Measurements from ENCODE around the gene NAV2. TPM values are rescaled to one million over a fixed set of nuclear protein-coding genes. Genes with fewer than 3 reads are reported as not detected.
"Not testable (repeated sequence)": the region's sequence is repeated elsewhere in the genome, so short reads cannot be mapped to it uniquely, and the experiment has no call there.

The NAV2 gene
- total RNA-seq, 2 experiments from 2014 or later, result 2.9 to 4.1 TPM

DNA sequence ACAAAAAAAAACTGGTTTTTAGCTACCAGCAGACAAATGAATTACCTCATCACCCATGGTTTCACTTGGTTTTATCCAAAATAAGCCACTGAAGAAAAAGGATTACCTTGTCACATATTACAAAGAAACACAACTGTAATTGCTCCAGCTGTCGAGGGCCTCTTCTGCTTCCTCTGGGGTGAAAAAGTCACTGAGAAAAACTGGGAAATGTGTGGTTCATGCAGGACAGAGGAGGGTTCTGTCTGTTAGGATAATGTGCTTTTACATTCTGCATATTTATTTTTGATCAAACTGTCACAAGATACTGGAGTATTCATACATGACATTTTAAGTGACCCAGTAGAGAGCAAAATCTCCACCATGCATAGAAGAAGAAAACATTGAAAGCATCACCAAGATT, 211.7 kb downstream of the NAV2 start:
- no peaks in the 10 kb centered on the region for H3K4me1 Mint-ChIP-seq
- no peak for ATAC-seq (ENCODE audit: low read depth)
- no peak overlapping the region for H3K27ac Mint-ChIP-seq
- H3K9me3 Mint-ChIP-seq, result no peaks in the 10 kb centered on the region
- no peak for DNase-seq
- no peak overlapping the region for H3K4me3 Mint-ChIP-seq
- no peaks in the 10 kb centered on the region for H3K36me3 Mint-ChIP-seq
- POLR2A ChIA-PET, result no interaction called here
- H3K27me3 Mint-ChIP-seq, result peaks cover 20% of the 10 kb centered on the region

DNA sequence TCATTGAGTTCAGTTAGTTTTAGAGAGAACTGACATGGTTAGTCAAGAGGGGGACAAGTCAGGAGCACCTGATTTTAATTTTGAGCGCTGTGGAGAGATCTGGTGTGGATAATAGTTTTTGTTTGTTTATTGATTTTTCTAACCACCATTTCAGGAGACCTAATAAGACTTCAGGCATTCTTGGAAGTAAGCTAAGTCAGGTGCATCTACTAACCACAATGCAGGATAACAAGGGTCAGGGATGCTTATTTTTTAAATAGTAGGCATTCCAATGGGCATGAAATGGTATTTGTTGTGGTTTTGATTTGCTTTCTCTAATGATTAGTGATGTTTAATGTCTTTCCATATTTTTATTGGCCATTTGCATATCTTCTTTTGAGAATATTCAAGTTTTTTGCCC, 212.1 kb downstream of the NAV2 start:
- no peaks in the 10 kb centered on the region for H3K4me1 Mint-ChIP-seq
- H3K27ac Mint-ChIP-seq, result no peak overlapping the region
- ATAC-seq (ENCODE audit: low read depth) (no peak), DNase-seq (no peak)
- no peaks in the 10 kb centered on the region for H3K9me3 Mint-ChIP-seq
- H3K4me3 Mint-ChIP-seq, result no peak overlapping the region
- POLR2A ChIA-PET, result no interaction called here
- H3K27me3 Mint-ChIP-seq, result peaks cover 20% of the 10 kb centered on the region
- no peaks in the 10 kb centered on the region for H3K36me3 Mint-ChIP-seq

DNA sequence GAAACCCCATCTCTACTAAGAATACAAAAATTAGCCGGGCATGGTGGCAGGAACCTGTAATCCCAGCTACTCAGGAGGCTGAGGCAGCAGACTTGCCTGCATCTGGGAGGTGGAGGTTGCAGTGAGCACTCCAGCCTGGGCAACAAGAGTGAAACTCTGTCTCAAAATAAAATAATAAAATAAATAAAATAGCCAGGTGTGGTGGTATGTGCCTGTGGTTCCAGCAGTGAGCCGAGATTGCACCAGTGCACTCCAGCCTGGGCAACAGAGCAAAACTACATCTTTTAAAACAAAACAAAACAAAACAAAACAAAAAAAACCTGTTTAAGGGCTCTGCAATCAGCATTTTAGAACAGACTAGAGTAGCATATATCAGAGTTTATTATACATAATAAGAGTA, 214.8 kb downstream of the NAV2 start:
- POLR2A ChIA-PET; H3K27ac Mint-ChIP-seq; H3K4me1 Mint-ChIP-seq; H3K36me3 Mint-ChIP-seq; ATAC-seq (ENCODE audit: low read depth); DNase-seq; H3K4me3 Mint-ChIP-seq; H3K9me3 Mint-ChIP-seq: not testable (repeated sequence)
- peaks cover 21% of the 10 kb centered on the region for H3K27me3 Mint-ChIP-seq

DNA sequence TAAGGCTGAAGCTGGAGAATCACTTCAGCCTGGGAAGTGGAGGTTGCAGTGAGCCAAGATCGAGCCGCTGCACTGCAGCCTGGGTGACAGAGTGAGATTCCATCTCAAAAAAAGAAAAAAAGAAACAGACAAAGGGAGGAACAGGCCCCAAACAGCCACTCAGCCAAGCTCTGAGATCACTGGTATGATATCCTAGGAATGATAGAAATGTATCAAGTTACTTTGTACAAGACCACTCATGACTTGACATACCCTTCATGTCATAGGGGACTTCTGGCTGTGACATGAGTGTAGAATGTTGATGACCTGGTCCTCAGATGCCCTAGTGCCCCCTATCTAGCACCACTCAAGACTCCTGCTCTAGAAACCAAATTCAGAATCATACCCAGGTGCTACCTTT, 216.5 kb downstream of the NAV2 start:
- H3K4me1 Mint-ChIP-seq, result no peaks in the 10 kb centered on the region
- no peak overlapping the region for H3K27ac Mint-ChIP-seq
- H3K27me3 Mint-ChIP-seq, result peaks cover 10% of the 10 kb centered on the region
- no peak for ATAC-seq (ENCODE audit: low read depth)
- H3K36me3 Mint-ChIP-seq, result no peaks in the 10 kb centered on the region
- H3K9me3 Mint-ChIP-seq, result no peaks in the 10 kb centered on the region
- no peak for DNase-seq
- POLR2A ChIA-PET, result no interaction called here
- H3K4me3 Mint-ChIP-seq, result no peak overlapping the region

DNA sequence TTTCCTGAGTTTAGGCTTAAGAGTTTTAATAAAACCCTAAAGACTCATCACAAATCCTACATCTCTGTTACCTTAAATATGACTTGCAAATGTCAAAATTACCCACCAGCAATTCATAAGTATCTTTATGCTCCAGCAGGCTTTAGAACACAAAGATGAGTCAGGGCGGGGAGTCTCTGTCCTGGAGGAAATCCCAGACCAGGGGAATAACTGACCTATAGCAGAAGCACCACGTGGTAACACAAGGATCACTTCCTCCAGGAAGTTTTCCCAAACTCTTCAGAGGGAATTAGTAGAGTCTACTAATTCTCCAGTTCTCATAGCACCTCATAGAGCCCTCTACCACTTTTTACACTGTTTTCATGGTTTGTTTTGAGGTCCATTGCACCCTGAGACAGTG, 217.0 kb downstream of the NAV2 start:
- H3K9me3 Mint-ChIP-seq, result no peaks in the 10 kb centered on the region
- no peak overlapping the region for H3K4me3 Mint-ChIP-seq
- ATAC-seq (ENCODE audit: low read depth), result no peak

DNA sequence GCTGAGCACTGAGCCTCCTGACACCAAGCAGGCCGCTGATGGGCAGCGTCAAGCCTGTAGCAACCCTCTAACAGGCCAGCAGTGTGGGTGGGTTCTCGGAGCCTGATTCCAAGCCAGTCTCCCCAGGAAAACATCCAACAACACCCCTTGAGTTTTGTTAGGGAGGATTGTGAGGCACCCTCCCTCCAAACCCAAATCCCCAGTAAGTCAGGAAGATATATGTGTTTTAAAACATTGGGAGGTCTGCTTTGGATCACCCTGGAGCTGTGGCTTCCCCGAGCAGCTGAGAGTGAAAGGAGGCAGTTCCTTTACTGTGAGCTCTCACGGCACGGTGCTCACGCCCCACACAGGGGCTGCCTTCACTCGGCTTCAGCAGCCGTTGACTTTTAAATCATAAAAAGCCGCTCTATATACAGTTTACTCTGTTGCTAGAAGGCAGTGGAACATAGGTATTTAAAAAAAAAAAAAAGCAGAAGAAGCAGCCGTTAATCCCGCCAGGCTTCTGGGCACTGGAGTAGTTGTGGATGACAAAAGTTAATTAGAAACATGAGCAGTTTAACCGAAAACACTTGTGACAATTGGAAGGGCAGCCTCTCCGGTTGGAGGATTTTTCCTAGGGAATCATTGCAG, 218.6 kb downstream of the NAV2 start:
- no peak overlapping the region for H3K27ac Mint-ChIP-seq
- H3K36me3 Mint-ChIP-seq, result no peaks in the 10 kb centered on the region
- ATAC-seq (ENCODE audit: low read depth), result no peak
- no peaks in the 10 kb centered on the region for H3K9me3 Mint-ChIP-seq
- no peak overlapping the region for H3K4me3 Mint-ChIP-seq
- POLR2A ChIA-PET, result no interaction called here
- H3K27me3 Mint-ChIP-seq, result peaks cover 10% of the 10 kb centered on the region
- DNase-seq, result no peak
- no peaks in the 10 kb centered on the region for H3K4me1 Mint-ChIP-seq

More for the DNA sequence above, 217.0 kb downstream of the NAV2 start:
- H3K27me3 Mint-ChIP-seq, result peaks cover 11% of the 10 kb centered on the region
- no peak overlapping the region for H3K27ac Mint-ChIP-seq
- H3K36me3 Mint-ChIP-seq, result no peaks in the 10 kb centered on the region
- H3K4me1 Mint-ChIP-seq, result no peaks in the 10 kb centered on the region
- no peak for DNase-seq
- POLR2A ChIA-PET, result no interaction called here

DNA sequence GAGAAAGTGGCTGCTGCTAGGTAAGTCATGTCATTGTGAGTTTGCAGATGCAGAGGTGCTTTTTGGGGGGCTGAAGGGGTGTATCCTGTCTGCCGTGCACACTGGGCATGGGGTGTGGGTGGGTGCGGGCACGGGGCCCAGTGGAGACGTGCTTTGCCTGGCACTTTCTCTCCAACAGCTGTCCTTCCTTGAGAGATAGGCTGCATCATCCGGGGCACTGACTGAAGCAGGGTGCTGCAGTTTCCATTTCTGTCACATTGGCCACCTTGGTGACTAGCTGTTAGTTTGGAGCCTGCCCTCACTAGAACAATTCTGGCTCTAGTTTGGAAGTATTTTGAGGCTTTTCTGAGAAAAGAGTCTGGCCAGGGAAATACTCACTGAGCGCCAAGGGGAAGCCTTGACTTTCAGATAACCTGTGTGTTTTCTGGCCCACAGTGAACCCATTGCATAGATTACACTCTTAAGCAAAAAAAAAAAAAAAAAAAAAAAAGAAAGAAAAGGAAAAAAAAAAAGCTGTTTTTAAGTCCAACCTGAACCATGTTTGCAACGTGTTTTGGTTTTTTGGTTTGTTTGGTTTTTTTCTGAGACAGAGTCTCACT, 219.2 kb downstream of the NAV2 start:
- H3K4me3 Mint-ChIP-seq, result no peak overlapping the region
- no peaks in the 10 kb centered on the region for H3K36me3 Mint-ChIP-seq
- H3K27ac Mint-ChIP-seq, result no peak overlapping the region
- no peaks in the 10 kb centered on the region for H3K9me3 Mint-ChIP-seq
- no peaks in the 10 kb centered on the region for H3K4me1 Mint-ChIP-seq
- POLR2A ChIA-PET, result no interaction called here
- H3K27me3 Mint-ChIP-seq, result peaks cover 10% of the 10 kb centered on the region
- DNase-seq (no peak), ATAC-seq (ENCODE audit: low read depth) (no peak)

DNA sequence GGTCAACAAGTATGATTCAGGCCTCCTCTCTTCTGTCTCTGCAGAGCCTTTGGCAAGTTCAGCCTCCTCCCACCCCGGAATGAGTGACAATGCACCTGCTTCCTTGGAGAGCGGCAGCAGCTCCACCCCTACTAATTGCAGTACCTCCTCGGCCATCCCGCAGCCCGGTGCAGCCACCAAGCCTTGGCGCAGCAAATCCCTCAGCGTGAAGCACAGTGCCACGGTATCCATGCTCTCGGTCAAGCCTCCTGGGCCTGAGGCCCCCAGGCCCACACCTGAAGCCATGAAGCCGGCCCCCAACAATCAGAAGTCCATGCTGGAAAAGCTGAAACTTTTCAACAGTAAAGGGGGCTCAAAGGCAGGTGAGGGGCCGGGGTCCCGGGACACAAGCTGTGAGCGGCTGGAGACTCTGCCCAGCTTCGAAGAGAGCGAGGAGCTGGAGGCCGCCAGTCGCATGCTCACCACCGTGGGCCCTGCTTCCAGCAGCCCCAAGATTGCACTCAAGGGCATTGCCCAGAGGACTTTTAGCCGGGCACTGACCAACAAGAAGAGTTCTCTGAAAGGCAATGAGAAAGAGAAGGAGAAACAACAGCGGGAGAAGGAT, 220.6 kb downstream of the NAV2 start:
- H3K27me3 Mint-ChIP-seq, result peaks cover 10% of the 10 kb centered on the region
- no peak for DNase-seq
- H3K9me3 Mint-ChIP-seq, result no peaks in the 10 kb centered on the region
- H3K27ac Mint-ChIP-seq, result no peak overlapping the region
- H3K4me1 Mint-ChIP-seq, result peaks cover 5% of the 10 kb centered on the region
- ATAC-seq (ENCODE audit: low read depth), result no peak
- H3K36me3 Mint-ChIP-seq, result no peaks in the 10 kb centered on the region
- POLR2A ChIA-PET, result no interaction called here
- H3K4me3 Mint-ChIP-seq, result no peak overlapping the region

DNA sequence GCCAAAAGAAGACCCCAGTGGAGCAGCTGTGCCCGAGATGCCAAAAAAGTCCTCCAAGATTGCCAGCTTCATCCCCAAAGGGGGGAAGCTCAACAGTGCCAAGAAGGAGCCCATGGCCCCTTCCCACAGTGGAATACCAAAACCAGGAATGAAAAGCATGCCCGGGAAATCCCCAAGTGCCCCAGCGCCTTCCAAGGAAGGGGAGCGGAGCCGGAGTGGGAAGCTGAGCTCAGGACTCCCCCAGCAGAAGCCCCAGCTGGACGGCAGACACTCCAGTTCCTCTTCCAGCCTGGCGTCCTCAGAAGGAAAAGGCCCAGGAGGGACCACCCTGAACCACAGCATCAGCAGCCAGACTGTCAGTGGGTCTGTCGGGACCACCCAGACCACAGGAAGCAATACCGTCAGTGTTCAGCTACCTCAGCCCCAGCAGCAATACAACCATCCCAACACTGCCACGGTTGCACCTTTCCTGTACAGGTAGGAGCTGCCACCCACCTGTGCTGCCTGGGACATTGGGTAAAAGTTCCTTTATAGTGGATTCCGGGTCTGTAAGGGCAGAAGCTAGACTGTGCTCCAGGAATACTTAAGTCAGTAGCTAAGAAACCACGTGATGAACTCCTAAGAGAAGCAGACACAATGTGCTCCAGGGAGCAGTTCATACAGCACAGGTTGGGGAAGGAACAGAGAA, 221.3 kb downstream of the NAV2 start:
- peaks cover 5% of the 10 kb centered on the region for H3K4me1 Mint-ChIP-seq
- H3K9me3 Mint-ChIP-seq, result no peaks in the 10 kb centered on the region
- ATAC-seq (ENCODE audit: low read depth) (no peak), DNase-seq (no peak)
- H3K27ac Mint-ChIP-seq, result no peak overlapping the region
- no peaks in the 10 kb centered on the region for H3K36me3 Mint-ChIP-seq
- H3K27me3 Mint-ChIP-seq, result peaks cover 10% of the 10 kb centered on the region
- POLR2A ChIA-PET, result no interaction called here
- H3K4me3 Mint-ChIP-seq, result no peak overlapping the region

DNA sequence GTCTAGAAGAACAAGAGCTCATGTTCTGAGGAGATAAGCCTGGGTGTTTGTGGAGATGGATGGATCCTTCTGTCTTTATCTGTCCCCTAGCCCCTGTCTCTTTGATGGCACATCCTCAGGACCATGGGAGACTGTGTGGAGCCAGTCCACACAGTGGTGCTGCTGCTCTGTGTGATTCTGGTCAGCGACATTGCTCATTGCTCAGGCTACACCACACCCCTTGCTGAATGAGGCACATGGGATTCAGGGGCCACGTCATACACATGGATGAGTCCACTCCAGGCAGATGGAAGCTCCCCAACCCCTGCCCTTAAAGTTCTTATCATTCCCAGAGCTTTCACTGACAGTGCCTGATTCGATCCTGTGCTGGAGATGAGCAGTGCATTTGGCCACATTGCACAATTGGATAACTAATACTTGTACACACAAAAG, 222.2 kb downstream of the NAV2 start:
- ATAC-seq (ENCODE audit: low read depth) (no peak), DNase-seq (no peak)
- POLR2A ChIA-PET, result no interaction called here
- H3K4me1 Mint-ChIP-seq, result peaks cover 5% of the 10 kb centered on the region
- H3K27ac Mint-ChIP-seq, result no peak overlapping the region
- no peaks in the 10 kb centered on the region for H3K36me3 Mint-ChIP-seq
- no peaks in the 10 kb centered on the region for H3K9me3 Mint-ChIP-seq
- H3K4me3 Mint-ChIP-seq, result no peak overlapping the region
- H3K27me3 Mint-ChIP-seq, result peaks cover 10% of the 10 kb centered on the region

DNA sequence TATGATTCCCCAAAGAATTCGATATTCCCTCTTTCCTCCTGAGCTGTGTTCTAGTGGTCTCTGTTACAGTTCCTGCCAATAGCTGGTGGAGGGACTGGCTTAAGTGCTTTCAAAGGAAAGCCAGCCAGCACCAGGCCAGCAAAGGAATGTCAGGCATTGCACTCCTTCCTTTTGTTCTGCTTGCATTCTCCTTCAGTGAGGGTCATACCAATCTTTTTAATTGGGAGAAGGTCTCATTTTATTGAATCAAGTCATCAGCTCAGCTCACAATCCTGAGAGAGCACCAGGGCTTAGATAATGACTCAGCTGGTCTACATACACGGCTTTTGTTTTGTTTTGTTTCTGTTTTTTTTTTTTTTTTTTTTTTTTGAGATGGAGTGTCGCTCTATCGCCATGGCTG, 222.9 kb downstream of the NAV2 start:
- H3K36me3 Mint-ChIP-seq, result no peaks in the 10 kb centered on the region
- DNase-seq (no peak), ATAC-seq (ENCODE audit: low read depth) (no peak)
- no peaks in the 10 kb centered on the region for H3K9me3 Mint-ChIP-seq
- no peak overlapping the region for H3K4me3 Mint-ChIP-seq
- POLR2A ChIA-PET, result no interaction called here
- H3K27me3 Mint-ChIP-seq, result peaks cover 12% of the 10 kb centered on the region
- H3K4me1 Mint-ChIP-seq, result peaks cover 5% of the 10 kb centered on the region
- no peak overlapping the region for H3K27ac Mint-ChIP-seq

DNA sequence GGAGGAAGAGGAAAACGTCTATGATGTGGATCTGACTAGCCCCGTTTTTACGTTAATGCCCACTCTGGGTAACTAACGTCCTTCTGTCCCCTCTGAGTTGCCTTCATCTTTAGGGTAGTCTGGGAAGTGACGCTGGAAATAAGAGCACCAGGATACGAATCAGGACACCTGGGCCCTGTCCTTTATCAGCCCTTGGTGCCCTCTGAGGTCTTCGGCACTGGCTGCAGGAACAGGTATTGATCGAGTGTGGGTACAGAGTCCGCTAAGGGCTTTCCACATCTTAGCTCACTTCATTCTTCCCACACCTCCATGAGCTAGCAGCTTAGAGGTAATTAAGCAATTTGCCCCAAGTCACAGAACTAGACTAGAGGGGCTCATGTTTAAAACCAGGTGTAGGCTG, 223.8 kb downstream of the NAV2 start:
- H3K36me3 Mint-ChIP-seq, result no peaks in the 10 kb centered on the region
- no peaks in the 10 kb centered on the region for H3K9me3 Mint-ChIP-seq
- no peak overlapping the region for H3K4me3 Mint-ChIP-seq
- H3K27ac Mint-ChIP-seq, result no peak overlapping the region
- DNase-seq, result no peak
- H3K4me1 Mint-ChIP-seq, result peaks cover 5% of the 10 kb centered on the region
- ATAC-seq (ENCODE audit: low read depth), result no peak
- POLR2A ChIA-PET, result no interaction called here
- peaks cover 8% of the 10 kb centered on the region for H3K27me3 Mint-ChIP-seq

DNA sequence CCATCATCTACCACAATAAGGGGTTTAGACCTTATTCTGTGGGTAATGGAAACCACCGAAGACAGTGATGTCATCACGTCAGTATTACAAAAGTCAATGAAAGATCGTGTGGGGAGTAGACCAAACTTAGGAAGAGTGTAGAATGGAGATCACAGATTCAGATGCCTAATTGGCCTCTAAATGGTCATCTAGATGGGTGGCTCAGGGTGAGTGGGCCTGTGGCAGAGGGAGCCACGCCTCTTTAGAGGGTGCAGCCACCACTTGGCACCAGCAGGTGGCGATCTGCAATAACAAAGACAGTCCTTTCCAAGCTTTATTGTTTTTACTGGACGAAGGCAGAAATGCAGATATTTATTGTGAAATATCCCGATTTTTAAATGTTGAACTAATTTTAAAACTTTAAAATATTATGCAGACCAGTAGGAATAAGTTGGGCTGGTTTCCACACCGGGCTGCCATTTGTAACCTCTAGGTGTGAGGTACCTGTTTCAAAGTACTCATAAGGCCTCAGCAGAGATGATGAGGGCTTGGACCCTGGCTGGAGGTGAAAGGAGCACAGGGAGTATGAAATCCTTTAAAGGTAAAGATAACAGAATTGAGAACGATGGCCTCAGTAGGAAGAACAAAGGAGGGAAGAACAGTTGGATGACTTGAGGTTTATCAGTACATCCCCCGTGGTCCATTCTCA, 225.7 kb downstream of the NAV2 start:
- H3K9me3 Mint-ChIP-seq, result no peaks in the 10 kb centered on the region
- no peak overlapping the region for H3K4me3 Mint-ChIP-seq
- H3K36me3 Mint-ChIP-seq, result no peaks in the 10 kb centered on the region
- H3K27ac Mint-ChIP-seq, result no peak overlapping the region
- peaks cover 5% of the 10 kb centered on the region for H3K4me1 Mint-ChIP-seq
- H3K27me3 Mint-ChIP-seq, result peaks cover 8% of the 10 kb centered on the region
- ATAC-seq (ENCODE audit: low read depth), result peak; percentile 39
- POLR2A ChIA-PET, result no interaction called here
- peak; percentile 40 for DNase-seq
